ENCODE measurements around the gene TMEM151B.

TMEM151B gene

GRCh38 chr6:44321210-44321609 lies 51.0 kb downstream of the TMEM151B start:
- TF ChIP-seq POLR2AphosphoS5 (IDR thresholded peaks at IDR 0.05; ENCODE audit: low read depth, low read length) (no peak), SIN3A (IDR thresholded peaks at IDR 0.05; ENCODE audit: borderline replicate concordance, insufficient read depth, low read length) (no peak), TAF1 (IDR thresholded peaks at IDR 0.05; ENCODE audit: borderline replicate concordance, insufficient read depth, low read length) (no peak), REST (IDR thresholded peaks at IDR 0.05; ENCODE audit: insufficient read depth in 1 of 2, low read depth in 2 of 2, low read length in 2 of 2) (no peak), FOXP2 (optimal IDR thresholded peaks at IDR 0.05; ENCODE audit: borderline replicate concordance, extremely low read depth, extremely low read length, insufficient read depth) (no peak)

- no peak for TF ChIP-seq REST (IDR thresholded peaks at IDR 0.05; ENCODE audit: insufficient read depth in 1 of 2, low read depth in 2 of 2, low read length in 2 of 2)
- no peak for TF ChIP-seq POLR2AphosphoS5 (IDR thresholded peaks at IDR 0.05; ENCODE audit: low read depth, low read length)
- no peak for TF ChIP-seq SIN3A (IDR thresholded peaks at IDR 0.05; ENCODE audit: borderline replicate concordance, insufficient read depth, low read length)
- no peak for TF ChIP-seq TAF1 (IDR thresholded peaks at IDR 0.05; ENCODE audit: borderline replicate concordance, insufficient read depth, low read length)
- no peak for TF ChIP-seq FOXP2 (optimal IDR thresholded peaks at IDR 0.05; ENCODE audit: borderline replicate concordance, extremely low read depth, extremely low read length, insufficient read depth)
These were observed 56.8 kb downstream of the TMEM151B start for GRCh38 chr6:44327096-44327495.

DNA sequence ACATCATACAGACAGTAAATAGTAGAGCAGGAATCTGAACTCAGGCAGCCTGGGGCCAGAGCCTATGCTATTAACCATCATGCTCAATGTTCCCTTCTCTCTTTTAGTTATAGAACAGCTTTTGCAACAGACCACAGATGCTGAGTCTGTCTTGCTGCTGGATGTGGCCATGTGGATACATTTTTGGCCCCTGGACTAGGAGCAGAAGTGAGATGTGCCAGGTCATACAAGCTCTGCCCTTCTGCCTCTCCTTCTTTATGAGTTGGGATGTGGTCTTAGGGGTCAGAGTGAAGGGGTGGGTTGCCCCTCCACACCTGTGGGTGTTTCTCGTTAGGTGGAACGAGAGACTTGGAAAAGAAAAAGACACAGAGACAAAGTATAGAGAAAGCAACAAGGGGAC lies 57.5 kb downstream of the TMEM151B start:
- TF ChIP-seq SIN3A (IDR thresholded peaks at IDR 0.05; ENCODE audit: borderline replicate concordance, insufficient read depth, low read length) (no peak), REST (IDR thresholded peaks at IDR 0.05; ENCODE audit: insufficient read depth in 1 of 2, low read depth in 2 of 2, low read length in 2 of 2) (no peak), TAF1 (IDR thresholded peaks at IDR 0.05; ENCODE audit: borderline replicate concordance, insufficient read depth, low read length) (no peak), FOXP2 (optimal IDR thresholded peaks at IDR 0.05; ENCODE audit: borderline replicate concordance, extremely low read depth, extremely low read length, insufficient read depth) (no peak), POLR2AphosphoS5 (IDR thresholded peaks at IDR 0.05; ENCODE audit: low read depth, low read length) (no peak)

- no peak for TF ChIP-seq TAF1 (IDR thresholded peaks at IDR 0.05; ENCODE audit: borderline replicate concordance, insufficient read depth, low read length)
- no peak for TF ChIP-seq POLR2AphosphoS5 (IDR thresholded peaks at IDR 0.05; ENCODE audit: low read depth, low read length)
- no peak for TF ChIP-seq REST (IDR thresholded peaks at IDR 0.05; ENCODE audit: insufficient read depth in 1 of 2, low read depth in 2 of 2, low read length in 2 of 2)
- no peak for TF ChIP-seq FOXP2 (optimal IDR thresholded peaks at IDR 0.05; ENCODE audit: borderline replicate concordance, extremely low read depth, extremely low read length, insufficient read depth)
- TF ChIP-seq SIN3A (IDR thresholded peaks at IDR 0.05; ENCODE audit: borderline replicate concordance, insufficient read depth, low read length): no peak
These were observed 59.6 kb downstream of the TMEM151B start for GRCh38 chr6:44329858-44330257.

DNA sequence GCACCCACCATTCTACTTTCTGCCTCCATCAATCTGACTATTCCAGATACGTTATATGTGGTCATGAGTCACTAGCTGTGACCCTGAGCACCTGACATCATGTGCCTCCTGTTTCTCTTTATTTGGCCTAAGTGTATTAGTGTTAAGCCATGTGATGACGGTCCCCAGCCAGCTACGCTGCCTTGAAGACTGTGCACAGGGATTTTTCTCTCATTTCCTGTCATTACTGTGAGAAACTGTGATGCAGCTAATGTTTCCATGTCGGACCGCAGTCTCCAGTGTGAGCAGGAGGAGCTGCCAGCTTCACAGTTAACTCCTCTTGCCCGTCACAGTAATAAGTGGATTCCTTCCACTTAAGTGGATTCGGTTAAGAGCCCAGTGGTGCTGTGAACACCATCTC lies 62.3 kb downstream of the TMEM151B start:
- TF ChIP-seq REST (IDR thresholded peaks at IDR 0.05; ENCODE audit: insufficient read depth in 1 of 2, low read depth in 2 of 2, low read length in 2 of 2): no peak
- no peak for TF ChIP-seq FOXP2 (optimal IDR thresholded peaks at IDR 0.05; ENCODE audit: borderline replicate concordance, extremely low read depth, extremely low read length, insufficient read depth)
- TF ChIP-seq POLR2AphosphoS5 (IDR thresholded peaks at IDR 0.05; ENCODE audit: low read depth, low read length): no peak
- TF ChIP-seq SIN3A (IDR thresholded peaks at IDR 0.05; ENCODE audit: borderline replicate concordance, insufficient read depth, low read length): no peak

Measured in PFSK-1 (cell line).